ENCODE results near the gene ATOSA.

ATOSA gene

DNA sequence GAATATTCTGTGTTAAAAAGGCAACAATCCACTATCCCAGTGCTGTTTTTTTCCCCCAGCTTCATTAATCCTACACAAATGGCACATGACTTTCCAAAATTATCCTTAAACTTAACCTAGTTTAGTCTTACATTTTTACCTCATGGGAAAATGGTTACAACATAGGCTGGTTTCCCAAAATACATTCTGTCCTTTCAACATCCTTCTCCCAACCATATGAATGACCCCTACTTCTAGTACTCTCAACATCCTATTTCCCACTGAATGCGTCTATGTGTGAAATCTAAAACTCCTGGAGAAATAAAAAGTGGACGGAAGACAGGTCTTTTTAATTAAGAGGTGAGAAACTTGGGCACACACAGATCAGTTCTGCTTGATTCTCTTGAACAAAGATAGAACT, 33.3 kb downstream of the ATOSA start:
- TF ChIP-seq GLIS3 (CRISPR knock-in tag; IDR thresholded peaks at IDR 0.05), result no peak
- TF ChIP-seq SNAI2 (CRISPR knock-in tag; IDR thresholded peaks at IDR 0.05), result no peak
- TF ChIP-seq ESRRG (CRISPR knock-in tag; IDR thresholded peaks at IDR 0.05), result no peak
- TF ChIP-seq ZNF8 (CRISPR knock-in tag; IDR thresholded peaks at IDR 0.05), result no peak
- TF ChIP-seq, protein P1, sequence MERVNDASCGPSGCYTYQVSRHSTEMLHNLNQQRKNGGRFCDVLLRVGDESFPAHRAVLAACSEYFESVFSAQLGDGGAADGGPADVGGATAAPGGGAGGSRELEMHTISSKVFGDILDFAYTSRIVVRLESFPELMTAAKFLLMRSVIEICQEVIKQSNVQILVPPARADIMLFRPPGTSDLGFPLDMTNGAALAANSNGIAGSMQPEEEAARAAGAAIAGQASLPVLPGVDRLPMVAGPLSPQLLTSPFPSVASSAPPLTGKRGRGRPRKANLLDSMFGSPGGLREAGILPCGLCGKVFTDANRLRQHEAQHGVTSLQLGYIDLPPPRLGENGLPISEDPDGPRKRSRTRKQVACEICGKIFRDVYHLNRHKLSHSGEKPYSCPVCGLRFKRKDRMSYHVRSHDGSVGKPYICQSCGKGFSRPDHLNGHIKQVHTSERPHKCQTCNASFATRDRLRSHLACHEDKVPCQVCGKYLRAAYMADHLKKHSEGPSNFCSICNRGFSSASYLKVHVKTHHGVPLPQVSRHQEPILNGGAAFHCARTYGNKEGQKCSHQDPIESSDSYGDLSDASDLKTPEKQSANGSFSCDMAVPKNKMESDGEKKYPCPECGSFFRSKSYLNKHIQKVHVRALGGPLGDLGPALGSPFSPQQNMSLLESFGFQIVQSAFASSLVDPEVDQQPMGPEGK (CRISPR knock-in tag; IDR thresholded peaks at IDR 0.05; ENCODE audit: borderline replicate concordance), result no peak
- TF ChIP-seq ZNF565 (CRISPR knock-in tag; conservative IDR thresholded peaks at IDR 0.05; ENCODE audit: low read depth), result no peak

GRCh38 chr15:52642386-52643361, 36.5 kb downstream of the ATOSA start:
- ATAC-seq, result peak; percentile 81
- TF ChIP-seq ZNF70 (CRISPR knock-in tag; IDR thresholded peaks at IDR 0.05) (peak; percentile 53; the same call in 1 of the 2 replicates), ZFP3 (CRISPR knock-in tag; IDR thresholded peaks at IDR 0.05) (no peak), CSDC2 (CRISPR knock-in tag; IDR thresholded peaks at IDR 0.05) (no peak), ZNF8 (CRISPR knock-in tag; IDR thresholded peaks at IDR 0.05) (peak; percentile 71; the same call in 1 of the 2 replicates)

More for the DNA sequence above, 33.3 kb downstream of the ATOSA start:
- no peak for ATAC-seq

DNA sequence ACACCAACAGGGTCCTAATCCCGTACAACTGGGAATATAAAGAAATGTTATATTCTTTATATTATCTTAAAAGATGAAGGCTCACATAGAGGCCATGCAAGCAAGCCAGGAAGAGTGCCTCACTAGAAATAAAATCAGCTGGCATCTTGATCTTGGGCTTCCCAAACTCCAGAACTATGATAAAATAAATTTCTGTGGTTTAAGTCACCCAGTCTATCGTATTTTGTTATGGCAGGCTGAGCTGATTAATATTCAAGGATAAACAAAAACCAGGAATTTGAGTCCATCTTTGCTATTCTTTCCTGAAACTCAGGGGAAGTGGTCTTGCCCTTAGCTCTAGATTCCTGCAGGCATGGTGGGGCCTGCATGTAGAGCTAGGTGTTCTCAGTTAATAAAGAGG, 42.7 kb downstream of the ATOSA start:
- no peak for TF ChIP-seq ZNF565 (CRISPR knock-in tag; conservative IDR thresholded peaks at IDR 0.05; ENCODE audit: low read depth)
- no peak for TF ChIP-seq ESRRG (CRISPR knock-in tag; IDR thresholded peaks at IDR 0.05)
- no peak for TF ChIP-seq ARNTL (CRISPR knock-in tag; IDR thresholded peaks at IDR 0.05; ENCODE audit: borderline replicate concordance, low read depth)
- ATAC-seq, result no peak

DNA sequence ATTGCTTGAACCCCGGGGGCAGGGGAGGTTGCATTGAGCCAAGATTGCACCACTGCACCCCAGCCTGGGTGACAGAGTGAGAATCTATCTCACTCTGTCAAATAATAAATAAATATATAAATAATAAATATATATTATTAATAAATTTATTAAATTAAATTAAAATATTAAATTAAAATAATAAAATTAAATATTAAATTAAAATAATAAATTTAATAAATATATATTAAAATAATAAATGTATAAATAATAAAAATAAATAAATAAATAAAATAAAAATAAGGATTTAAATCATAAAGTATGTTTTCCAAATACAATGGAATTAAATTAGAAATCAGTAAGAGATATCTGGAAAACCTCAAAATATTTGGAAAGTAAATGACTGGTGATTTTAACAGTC, 43.3 kb downstream of the ATOSA start:
- TF ChIP-seq ARNTL (CRISPR knock-in tag; IDR thresholded peaks at IDR 0.05; ENCODE audit: borderline replicate concordance, low read depth) (no peak), GLIS3 (CRISPR knock-in tag; IDR thresholded peaks at IDR 0.05) (no peak), SNAI2 (CRISPR knock-in tag; IDR thresholded peaks at IDR 0.05) (no peak), ESRRG (CRISPR knock-in tag; IDR thresholded peaks at IDR 0.05) (no peak), POU6F1 (CRISPR knock-in tag; IDR thresholded peaks at IDR 0.05; ENCODE audit: borderline replicate concordance, low read depth) (no peak)
- TF ChIP-seq, protein P2, sequence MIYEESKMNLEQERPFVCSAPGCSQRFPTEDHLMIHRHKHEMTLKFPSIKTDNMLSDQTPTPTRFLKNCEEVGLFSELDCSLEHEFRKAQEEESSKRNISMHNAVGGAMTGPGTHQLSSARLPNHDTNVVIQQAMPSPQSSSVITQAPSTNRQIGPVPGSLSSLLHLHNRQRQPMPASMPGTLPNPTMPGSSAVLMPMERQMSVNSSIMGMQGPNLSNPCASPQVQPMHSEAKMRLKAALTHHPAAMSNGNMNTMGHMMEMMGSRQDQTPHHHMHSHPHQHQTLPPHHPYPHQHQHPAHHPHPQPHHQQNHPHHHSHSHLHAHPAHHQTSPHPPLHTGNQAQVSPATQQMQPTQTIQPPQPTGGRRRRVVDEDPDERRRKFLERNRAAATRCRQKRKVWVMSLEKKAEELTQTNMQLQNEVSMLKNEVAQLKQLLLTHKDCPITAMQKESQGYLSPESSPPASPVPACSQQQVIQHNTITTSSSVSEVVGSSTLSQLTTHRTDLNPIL (CRISPR knock-in tag; IDR thresholded peaks at IDR 0.05; ENCODE audit: low read depth), result no peak
- ATAC-seq, result no peak

All from SK-N-SH treated with all-trans-retinoic acid at 6 μM for 48 hours (cell line).